Prostate gland (tissue), 2 donors: ENCODE data around the gene NXN. TPM values are rescaled to one million over a fixed set of nuclear protein-coding genes. Genes with fewer than 3 reads are reported as not detected.

ENCODE experiments used
- DNase-seq: peaks from one replicate; pipeline ENCODE4 v3.0.0-alpha.2; 2019; ENCODE audit warnings: low spot score
- H3K27ac ChIP-seq, 2 donors: fragments of 200-600 bp; sonication (generic); 2 replicates each; pipeline ENCODE4 v1.5.1; 2017 to 2019
- H3K27me3 ChIP-seq: fragments of 200-600 bp; sonication (generic); replicated peaks from 2 replicates; pipeline ENCODE4 v1.5.1; 2019; ENCODE audit not compliant: insufficient read depth
- H3K36me3 ChIP-seq, 2 donors: fragments of 200-600 bp; sonication (generic); 1 replicate in 1 of 2; 2 replicates in 1 of 2; pipeline versions ENCODE4 v1.5.1 to v1.8.1; 2017 to 2019
- H3K4me1 ChIP-seq: fragments of 200-600 bp; sonication (generic); replicated peaks from 2 replicates; pipeline ENCODE4 v1.5.1; 2019
- H3K4me3 ChIP-seq, 2 donors: fragments of 200-600 bp; sonication (generic); 2 replicates each; pipeline ENCODE4 v1.5.1; 2017 to 2019
- H3K9me3 ChIP-seq: fragments of 200-600 bp; sonication (generic); 2 replicates; pipeline ENCODE4 v1.5.1; 2017
- POLR2A ChIP-seq: fragments of 450-650 bp; IDR thresholded peaks from one replicate; pipeline ENCODE4 v1.6.1; 2016; ENCODE audit warnings: antibody characterized with exemption, mild to moderate bottlenecking
- POLR2AphosphoS5 ChIP-seq: sonication (generic); formaldehyde crosslinking; IDR thresholded peaks from one replicate; pipeline ENCODE4 v1.6.1; 2017; ENCODE audit warnings: antibody characterized with exemption
- WGBS: methylation state at CpG from one replicate; pipeline ENCODE4 v1.1.5; 2018; 5-methylcytosine and 5-hydroxymethylcytosine counted together
- intact Hi-C: fragments of 100-400 bp; cut with DNase I; formaldehyde crosslinking; loops from one replicate; pipeline ENCODE4 v1.14.2; 2022
- total RNA-seq, 2 donors: library from RNA; depleted of rRNA; stranded (reverse); fragments of >200 nt; gene quantifications; one replicate each; pipeline ENCODE4 v1.1.0, GENCODE V29; 2016
- TF ChIP-seq, protein P1 (sequence below), 4 experiments: fragments of 200-600 bp in 2 of 4; fragments of 450-650 bp in 2 of 4; sonication (generic) in 2 of 4; IDR thresholded peaks; 1 replicate in 3 of 4; 2 replicates in 1 of 4; pipeline ENCODE4 v1.5.1; 2016 to 2019; ENCODE audit warnings: antibody characterized with exemption in 4 of 4, mild to moderate bottlenecking in 2 of 4, moderate library complexity in 2 of 4

The NXN gene
- total RNA-seq, 2 donors from 2014 or later: 56.2 to 56.7 TPM

DNA sequence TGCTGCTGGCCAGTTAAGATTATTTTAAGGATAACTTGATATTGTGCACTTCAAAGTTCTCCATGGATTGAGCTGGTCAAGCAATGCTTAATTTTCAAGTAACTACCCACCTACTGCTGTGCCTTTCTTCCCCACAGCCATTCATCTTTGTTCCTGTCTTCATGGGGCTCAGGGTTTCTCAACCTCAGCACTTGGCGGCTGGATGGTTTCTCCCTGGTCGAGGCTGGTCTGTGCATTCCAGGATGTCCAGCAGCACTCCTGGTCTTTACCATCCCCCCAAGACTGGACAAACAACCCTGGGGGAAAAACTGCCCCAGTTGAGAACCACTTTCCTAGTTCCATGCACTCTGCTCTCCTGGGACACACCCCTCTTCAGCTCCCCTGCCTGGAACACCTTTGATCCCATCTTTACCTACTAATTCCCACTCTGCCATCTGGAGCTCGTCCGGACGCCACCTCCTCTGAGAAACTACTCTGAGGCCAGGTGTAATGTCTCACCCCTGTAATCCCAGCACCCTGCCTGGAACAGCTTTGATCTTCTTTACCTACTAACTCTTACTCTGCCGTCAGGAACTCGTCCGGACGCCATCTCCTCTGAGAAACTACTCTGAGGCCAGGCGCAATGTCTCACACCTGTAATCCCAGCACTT lies 81.5 kb downstream of the NXN start:
- no peaks in the 10 kb centered on the region for H3K36me3 ChIP-seq
- no peaks in the 10 kb centered on the region for H3K4me1 ChIP-seq
- H3K27me3 ChIP-seq: no peaks in the 10 kb centered on the region
- no peak for DNase-seq
- TF ChIP-seq, protein P1, sequence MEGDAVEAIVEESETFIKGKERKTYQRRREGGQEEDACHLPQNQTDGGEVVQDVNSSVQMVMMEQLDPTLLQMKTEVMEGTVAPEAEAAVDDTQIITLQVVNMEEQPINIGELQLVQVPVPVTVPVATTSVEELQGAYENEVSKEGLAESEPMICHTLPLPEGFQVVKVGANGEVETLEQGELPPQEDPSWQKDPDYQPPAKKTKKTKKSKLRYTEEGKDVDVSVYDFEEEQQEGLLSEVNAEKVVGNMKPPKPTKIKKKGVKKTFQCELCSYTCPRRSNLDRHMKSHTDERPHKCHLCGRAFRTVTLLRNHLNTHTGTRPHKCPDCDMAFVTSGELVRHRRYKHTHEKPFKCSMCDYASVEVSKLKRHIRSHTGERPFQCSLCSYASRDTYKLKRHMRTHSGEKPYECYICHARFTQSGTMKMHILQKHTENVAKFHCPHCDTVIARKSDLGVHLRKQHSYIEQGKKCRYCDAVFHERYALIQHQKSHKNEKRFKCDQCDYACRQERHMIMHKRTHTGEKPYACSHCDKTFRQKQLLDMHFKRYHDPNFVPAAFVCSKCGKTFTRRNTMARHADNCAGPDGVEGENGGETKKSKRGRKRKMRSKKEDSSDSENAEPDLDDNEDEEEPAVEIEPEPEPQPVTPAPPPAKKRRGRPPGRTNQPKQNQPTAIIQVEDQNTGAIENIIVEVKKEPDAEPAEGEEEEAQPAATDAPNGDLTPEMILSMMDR (IDR thresholded peaks at IDR 0.05): no peak
- TF ChIP-seq POLR2A (no peak), POLR2AphosphoS5 (no peak)
- peak overlapping the region in 1 of 2 donors; percentile 56 for H3K27ac ChIP-seq
- no peak overlapping the region for H3K4me3 ChIP-seq
- intact Hi-C loops: no loop called here
- WGBS: 91% methylated on average over 10 of the region's 10 CpGs
- no peaks in the 10 kb centered on the region for H3K9me3 ChIP-seq

DNA sequence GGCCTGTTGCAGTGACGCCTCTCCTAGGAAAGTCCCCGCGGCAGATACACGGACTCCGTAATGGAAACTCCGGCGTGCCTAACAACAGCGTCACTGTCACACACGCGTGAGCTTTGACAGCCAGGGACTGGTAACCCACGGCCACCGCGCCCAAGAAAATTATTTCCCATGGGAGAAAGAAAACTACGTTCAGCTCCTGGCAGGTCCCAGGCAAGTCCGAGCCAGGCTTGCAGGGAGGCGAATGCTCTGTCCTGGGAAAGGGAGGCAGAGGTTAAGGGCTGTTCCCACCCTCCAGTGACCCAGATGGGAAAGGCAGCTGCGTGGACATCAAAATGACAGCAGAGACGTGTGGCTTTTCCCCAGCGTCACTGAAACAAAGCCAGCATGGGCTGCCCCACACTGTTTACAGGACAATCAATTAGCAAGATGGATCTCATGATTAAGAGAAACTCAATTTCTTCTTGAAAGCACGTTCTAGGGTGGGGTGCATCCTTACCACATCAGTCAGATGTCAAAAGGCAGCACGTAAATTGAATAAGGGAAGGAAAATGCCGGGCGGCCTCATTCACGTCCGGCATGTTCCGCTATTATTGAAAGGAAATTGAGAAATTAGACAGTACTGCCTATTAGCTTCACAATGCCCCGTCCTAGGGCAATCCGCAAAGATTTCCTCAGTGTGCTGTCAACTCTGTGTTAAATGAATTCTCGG lies 82.5 kb downstream of the NXN start:
- no peaks in the 10 kb centered on the region for H3K4me1 ChIP-seq
- H3K9me3 ChIP-seq: no peaks in the 10 kb centered on the region
- TF ChIP-seq, protein P1 (IDR thresholded peaks at IDR 0.05): no peak
- TF ChIP-seq POLR2AphosphoS5: no peak
- TF ChIP-seq POLR2A: no peak
- intact Hi-C loops: no loop called here
- H3K27me3 ChIP-seq: no peaks in the 10 kb centered on the region
- no peak overlapping the region for H3K4me3 ChIP-seq
- DNase-seq: no peak
- H3K36me3 ChIP-seq: no peaks in the 10 kb centered on the region
- WGBS: 46% methylated on average over 29 of the region's 29 CpGs
- H3K27ac ChIP-seq: peak overlapping the region; percentile 54 to 56

DNA sequence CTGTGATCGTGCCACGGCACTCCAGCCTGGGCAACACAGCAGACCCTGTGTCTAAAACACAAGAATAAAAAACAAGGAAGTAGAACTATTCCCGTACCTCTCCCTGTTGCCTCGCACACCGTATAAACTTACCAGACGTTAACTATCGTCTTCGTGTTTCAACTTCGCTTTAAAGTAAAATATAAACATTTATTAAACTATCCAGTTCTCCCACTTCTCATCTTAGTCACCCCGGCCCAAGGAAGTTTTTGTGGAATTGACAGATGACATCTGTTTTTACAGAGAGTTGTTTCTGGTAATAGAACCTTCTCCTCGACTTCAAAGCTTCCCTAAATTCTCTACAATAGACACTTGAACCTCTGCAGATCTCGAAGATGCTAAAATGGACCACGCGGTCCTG lies 83.1 kb downstream of the NXN start:
- intact Hi-C loops: no loop called here
- DNase-seq: no peak
- Histone ChIP-seq H3K36me3 (no peaks in the 10 kb centered on the region), H3K4me1 (no peaks in the 10 kb centered on the region), H3K4me3 (no peak overlapping the region), H3K27ac (peak overlapping the region; percentile 54 to 56), H3K27me3 (no peaks in the 10 kb centered on the region), H3K9me3 (no peaks in the 10 kb centered on the region)
- 41% methylated on average over 14 of the region's 14 CpGs for WGBS
- TF ChIP-seq POLR2A: no peak
- TF ChIP-seq POLR2AphosphoS5: no peak
- TF ChIP-seq, protein P1 (IDR thresholded peaks at IDR 0.05): no peak

DNA sequence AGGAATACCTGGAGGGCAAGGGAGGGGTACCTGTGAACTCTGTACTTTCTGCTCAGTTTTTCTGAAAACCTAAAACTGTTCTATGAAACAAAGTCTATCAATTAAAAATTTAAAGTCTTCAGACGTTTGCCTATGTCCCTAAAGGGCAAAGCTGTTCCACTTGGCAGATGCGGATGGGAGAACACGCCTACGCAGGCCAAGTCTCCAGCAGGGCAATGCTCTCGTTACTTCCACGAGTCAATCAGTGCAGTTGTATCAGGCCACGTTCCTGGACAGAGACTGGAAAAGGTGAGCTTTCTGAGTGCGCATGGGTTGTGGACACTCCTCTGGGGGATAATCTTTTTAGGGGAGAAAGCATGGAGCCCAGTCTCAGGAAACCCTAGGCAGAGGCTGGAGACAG lies 86.6 kb downstream of the NXN start:
- H3K4me1 ChIP-seq: no peaks in the 10 kb centered on the region
- DNase-seq: no peak
- H3K27ac ChIP-seq: no peak overlapping the region
- TF ChIP-seq, protein P1 (IDR thresholded peaks at IDR 0.05): no peak
- TF ChIP-seq POLR2A: no peak
- H3K9me3 ChIP-seq: no peaks in the 10 kb centered on the region
- no peak overlapping the region for H3K4me3 ChIP-seq
- WGBS: 56% methylated on average over 8 of the region's 8 CpGs
- intact Hi-C loops: no loop called here
- H3K27me3 ChIP-seq: no peaks in the 10 kb centered on the region
- no peaks in the 10 kb centered on the region for H3K36me3 ChIP-seq

DNA sequence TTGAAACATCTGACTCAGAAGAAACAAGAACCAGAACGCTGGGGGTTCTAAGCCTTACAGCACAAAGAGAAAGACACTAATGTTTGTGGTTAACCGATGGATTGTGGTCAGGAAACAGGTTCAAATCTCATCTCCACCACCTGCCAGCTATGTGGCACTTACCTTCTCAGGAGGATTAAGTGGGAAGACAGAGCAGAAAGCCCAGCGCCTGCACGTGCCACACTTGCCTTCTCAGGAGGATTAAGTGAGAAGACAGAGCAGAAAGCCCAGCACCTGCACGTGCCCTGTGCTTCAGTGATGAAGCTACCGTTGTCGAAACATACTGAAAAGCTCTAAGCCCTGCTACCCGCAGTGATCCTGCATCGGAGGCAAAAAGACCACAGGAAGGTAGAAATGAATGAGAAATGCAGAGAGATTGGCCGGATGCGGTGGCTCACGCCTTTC lies 90.6 kb downstream of the NXN start:
- peaks cover 9% of the 10 kb centered on the region for H3K4me1 ChIP-seq
- DNase-seq: no peak
- 85% methylated on average over 11 of the region's 12 CpGs for WGBS
- TF ChIP-seq POLR2A (no peak), POLR2AphosphoS5 (no peak)
- TF ChIP-seq, protein P1 (IDR thresholded peaks at IDR 0.05): no peak
- H3K4me3 ChIP-seq: no peak overlapping the region
- no peaks in the 10 kb centered on the region for H3K36me3 ChIP-seq
- H3K27ac ChIP-seq: no peak overlapping the region
- no peaks in the 10 kb centered on the region for H3K27me3 ChIP-seq
- intact Hi-C loops: no loop called here
- no peaks in the 10 kb centered on the region for H3K9me3 ChIP-seq
